ENCODE measurements around the gene UMPS.

UMPS gene

GRCh38 chr3:124763644-124764358, 33.5 kb downstream of the UMPS start:
- no peak for DNase-seq (ENCODE audit: low read depth)

GRCh38 chr3:124764746-124765145, 34.5 kb downstream of the UMPS start:
- DNase-seq (ENCODE audit: low read depth) = no peak

GRCh38 chr3:124765197-124765840, 35.1 kb downstream of the UMPS start:
- no peak for DNase-seq (ENCODE audit: low read depth)

- DNase-seq (ENCODE audit: low read depth) = no peak
Observed at GRCh38 chr3:124766113-124767095, 36.2 kb downstream of the UMPS start.

- DNase-seq (ENCODE audit: low read depth) = no peak
Observed at GRCh38 chr3:124767264-124767663, 37.0 kb downstream of the UMPS start.

DNA sequence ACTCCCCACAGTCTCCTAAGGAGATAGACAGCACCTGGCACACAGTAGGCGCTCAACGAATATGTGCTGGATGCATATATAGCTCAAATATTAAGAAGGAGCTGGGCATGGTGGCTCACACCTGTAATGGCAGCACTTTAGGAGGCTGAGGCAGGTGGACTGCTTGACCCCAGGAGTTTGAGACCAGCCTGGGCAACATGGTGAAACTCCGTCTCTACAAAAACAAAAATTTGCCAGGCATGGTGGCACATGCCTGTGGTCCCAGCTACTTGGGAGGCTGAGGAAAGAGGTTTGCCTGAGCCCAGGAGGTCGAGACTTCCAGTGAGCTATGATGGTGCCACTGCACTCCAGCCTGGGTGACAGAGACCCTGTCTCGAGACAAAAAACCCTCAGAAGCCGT, 37.4 kb downstream of the UMPS start:
- no peak for DNase-seq (ENCODE audit: low read depth)

DNA sequence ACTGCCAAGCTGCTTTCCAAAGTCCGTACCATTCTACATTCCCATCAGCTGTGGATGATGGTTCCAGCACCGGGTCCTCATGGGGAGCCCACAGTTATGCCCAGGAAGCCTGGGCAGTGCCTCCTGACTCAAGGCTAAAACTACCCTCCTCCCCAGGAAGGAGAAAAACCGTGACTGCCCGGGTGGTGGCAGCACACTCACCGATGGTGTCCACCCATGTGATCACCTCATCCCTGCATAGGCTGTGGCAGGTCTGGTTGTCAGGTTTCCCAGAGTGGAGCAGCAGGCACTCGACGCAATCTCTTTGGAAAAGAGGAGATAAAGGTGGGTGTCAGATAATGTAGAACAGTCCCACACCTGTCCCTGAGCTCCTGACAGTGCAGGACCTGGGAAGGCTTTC, 38.6 kb downstream of the UMPS start:
- no peak for DNase-seq (ENCODE audit: low read depth)

GRCh38 chr3:124769462-124769861, 39.2 kb downstream of the UMPS start:
- no peak for DNase-seq (ENCODE audit: low read depth)

GRCh38 chr3:124770336-124771082, 40.3 kb downstream of the UMPS start:
- DNase-seq (ENCODE audit: low read depth) = no peak

DNA sequence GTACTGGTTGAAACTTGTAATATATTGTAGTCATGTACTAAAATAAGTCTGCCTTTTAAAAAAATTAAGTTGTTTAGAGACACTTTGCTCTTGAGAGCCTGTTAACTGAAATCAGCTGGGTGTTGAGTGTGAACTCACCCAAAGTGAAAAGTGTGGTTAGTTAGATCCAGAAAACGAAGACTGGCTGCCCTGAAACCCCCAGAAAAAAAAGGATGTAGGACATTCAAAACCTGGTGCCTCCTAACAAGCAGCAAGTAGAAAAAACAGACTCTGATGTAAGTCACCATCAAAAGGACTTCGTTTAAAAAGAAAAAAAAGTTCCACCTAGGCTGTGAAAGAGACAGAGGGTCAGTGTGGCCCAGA, 40.8 kb downstream of the UMPS start:
- DNase-seq (ENCODE audit: low read depth) = no peak

DNA sequence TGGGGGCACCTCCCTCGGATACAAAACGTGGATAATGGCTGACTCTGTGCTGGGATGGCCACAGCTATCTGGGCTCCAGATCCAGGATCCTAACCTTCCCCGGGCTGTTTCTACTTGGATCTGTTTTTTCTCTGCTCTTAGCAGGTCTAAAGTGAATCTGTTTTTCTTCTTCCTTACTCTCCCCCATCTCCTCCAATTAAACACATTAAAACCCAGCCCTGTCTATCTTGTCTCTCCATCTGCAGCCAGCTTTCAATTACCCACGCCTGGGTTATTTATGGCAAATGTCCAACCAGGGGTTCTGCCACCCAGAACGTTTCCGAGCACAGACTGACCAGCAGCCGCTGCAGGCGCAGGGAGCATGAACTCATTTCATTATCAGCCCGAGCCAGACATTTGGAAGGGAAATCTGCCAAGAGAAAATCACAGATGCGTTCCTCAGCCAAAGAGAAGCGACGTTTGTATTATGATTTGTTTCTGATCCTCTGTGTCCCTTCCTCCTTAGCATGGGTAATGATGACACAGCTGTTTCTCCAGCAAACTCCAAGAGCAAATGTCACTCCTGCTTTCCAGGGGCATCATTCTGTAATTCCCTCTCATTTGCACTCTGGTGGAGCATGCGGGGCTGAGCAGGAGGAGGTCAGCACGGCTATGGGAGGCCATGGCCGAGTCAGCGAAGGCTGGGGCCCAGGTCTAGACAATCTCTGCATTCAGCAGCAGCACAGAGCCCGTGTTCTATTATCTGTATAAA, 42.0 kb downstream of the UMPS start:
- DNase-seq (ENCODE audit: low read depth) = no peak

GRCh38 chr3:124773351-124774326, 43.4 kb downstream of the UMPS start:
- DNase-seq (ENCODE audit: low read depth) = no peak

DNA sequence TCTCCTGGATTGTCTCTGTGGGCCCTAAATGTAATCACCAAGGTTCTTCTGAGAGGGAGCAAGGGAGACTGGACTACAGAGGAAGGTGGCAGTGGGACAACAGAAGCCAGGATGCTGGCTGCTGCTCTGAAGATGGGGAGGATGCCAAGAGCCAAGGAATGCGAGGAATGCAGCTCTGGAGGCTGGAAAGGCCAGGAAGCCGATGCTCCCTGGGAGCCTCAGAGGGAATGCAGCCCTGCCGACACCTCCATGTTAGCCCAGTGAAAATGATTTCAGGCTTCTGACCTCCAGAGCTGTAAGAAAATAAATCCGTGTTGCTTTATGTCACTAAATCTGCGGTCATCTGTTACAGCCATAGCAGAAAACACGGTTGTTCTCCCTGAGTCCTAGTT, 44.1 kb downstream of the UMPS start:
- DNase-seq (ENCODE audit: low read depth) = no peak

DNA sequence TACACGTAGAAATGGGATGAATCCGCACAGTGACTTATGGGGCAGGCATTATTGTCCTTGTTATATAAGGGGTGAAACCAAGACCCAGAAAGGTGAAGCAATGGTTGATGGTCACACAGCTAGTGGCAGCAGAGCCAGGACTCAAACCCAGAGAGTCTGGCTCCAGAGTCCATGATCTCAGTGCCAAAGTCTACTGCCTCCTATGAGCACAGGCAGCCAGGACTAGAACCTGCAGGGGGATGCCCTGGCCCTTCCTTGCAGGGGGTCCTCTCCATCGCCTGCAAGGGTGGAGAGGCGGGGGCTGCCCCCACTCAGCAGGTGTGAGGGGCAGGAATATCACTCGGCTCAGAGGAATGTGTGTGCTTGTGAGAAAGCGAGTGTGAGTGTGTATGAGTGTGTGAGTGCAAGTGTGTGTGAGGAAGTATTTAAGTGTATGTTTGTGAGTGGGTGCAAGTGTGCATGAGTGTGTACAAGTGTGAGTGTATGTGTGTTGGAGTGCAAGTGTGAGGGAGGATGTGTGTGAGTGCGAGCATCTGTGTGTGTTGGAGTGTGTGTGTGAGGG, 44.7 kb downstream of the UMPS start:
- no peak for DNase-seq (ENCODE audit: low read depth)

GRCh38 chr3:124775877-124776276, 45.6 kb downstream of the UMPS start:
- no peak for DNase-seq (ENCODE audit: low read depth)

GRCh38 chr3:124776856-124777255, 46.6 kb downstream of the UMPS start:
- no peak for DNase-seq (ENCODE audit: low read depth)

- DNase-seq (ENCODE audit: low read depth) = no peak
Observed at GRCh38 chr3:124777762-124778470, 47.7 kb downstream of the UMPS start.

- no peak for DNase-seq (ENCODE audit: low read depth)
Observed at GRCh38 chr3:124779116-124779515, 48.9 kb downstream of the UMPS start.

GRCh38 chr3:124779751-124780191, 49.5 kb downstream of the UMPS start:
- DNase-seq (ENCODE audit: low read depth) = no peak
